Right atrium auricular region (tissue), 2 donors: ENCODE results near the gene RPS6KA1. TPM values are rescaled to one million over a fixed set of nuclear protein-coding genes. Genes with fewer than 3 reads are reported as not detected.
"Not testable (repeated sequence)": the region's sequence is repeated elsewhere in the genome, so short reads cannot be mapped to it uniquely, and the experiment has no call there.

Source experiments
- DNase-seq: peaks from one replicate; pipeline ENCODE4 v3.0.0-alpha.2; 2019; ENCODE audit warnings: low spot score
- H3K27ac ChIP-seq, 2 donors: fragments of 200-600 bp; sonication (generic); 1 replicate in 1 of 2; 2 replicates in 1 of 2; pipeline ENCODE4 v1.5.1; 2016 to 2019
- H3K27me3 ChIP-seq, 2 donors: fragments of 200-600 bp; sonication (generic); one replicate each; pipeline versions ENCODE4 v1.5.1 to v1.6.0; 2017 to 2019
- H3K36me3 ChIP-seq: fragments of 200-600 bp; sonication (generic); one replicate; pipeline ENCODE4 v1.5.1; 2016
- H3K4me1 ChIP-seq, 2 donors: fragments of 200-600 bp; sonication (generic); one replicate each; pipeline versions ENCODE4 v1.5.1 to v1.6.0; 2017 to 2019
- H3K4me3 ChIP-seq, 2 donors: fragments of 200-600 bp; sonication (generic); 1 replicate in 1 of 2; 2 replicates in 1 of 2; pipeline ENCODE4 v1.5.1; 2017 to 2019; ENCODE audit warnings: mild to moderate bottlenecking in 1 of 2, moderate library complexity in 1 of 2
- H3K9me3 ChIP-seq, 2 donors: fragments of 200-600 bp; sonication (generic); one replicate each; pipeline ENCODE4 v1.5.1; 2019
- CTCF ChIP-seq, 2 donors: fragments of 200-600 bp; sonication (generic); IDR thresholded peaks; one replicate each; pipeline ENCODE4 v1.5.1; 2019; ENCODE audit warnings: antibody characterized with exemption in 2 of 2
- total RNA-seq, 2 donors: library from RNA; depleted of rRNA; stranded (reverse); fragments of >200 nt; gene quantifications; one replicate each; pipeline ENCODE4 v1.1.0, GENCODE V29; 2016

RPS6KA1 gene
- total RNA-seq, 2 donors from 2014 or later = 1.8 to 6.9 TPM

- Histone ChIP-seq H3K4me1 (no peaks in the 10 kb centered on the region), H3K4me3 (no peak overlapping the region), H3K27ac (no peak overlapping the region), H3K36me3 (no peaks in the 10 kb centered on the region), H3K27me3 (no peaks in the 10 kb centered on the region), H3K9me3 (no peaks in the 10 kb centered on the region)
- TF ChIP-seq CTCF (IDR thresholded peaks at IDR 0.05) = no peak
- DNase-seq = no peak
Measured at GRCh38 chr1:26603856-26604255, 74.3 kb downstream of the RPS6KA1 start.

GRCh38 chr1:26607186-26607585 lies 77.6 kb downstream of the RPS6KA1 start:
- Histone ChIP-seq H3K27me3 (no peaks in the 10 kb centered on the region), H3K9me3 (no peaks in the 10 kb centered on the region), H3K36me3 (no peaks in the 10 kb centered on the region), H3K4me3 (no peak overlapping the region), H3K4me1 (no peaks in the 10 kb centered on the region), H3K27ac (no peak overlapping the region)
- no peak for TF ChIP-seq CTCF (IDR thresholded peaks at IDR 0.05)
- no peak for DNase-seq

GRCh38 chr1:26608895-26609294 lies 79.3 kb downstream of the RPS6KA1 start:
- no peak for TF ChIP-seq CTCF (IDR thresholded peaks at IDR 0.05)
- Histone ChIP-seq H3K9me3 (no peaks in the 10 kb centered on the region), H3K36me3 (no peaks in the 10 kb centered on the region), H3K27ac (no peak overlapping the region), H3K4me1 (no peaks in the 10 kb centered on the region), H3K4me3 (no peak overlapping the region), H3K27me3 (no peaks in the 10 kb centered on the region)
- no peak for DNase-seq

GRCh38 chr1:26610781-26611180 lies 81.2 kb downstream of the RPS6KA1 start:
- Histone ChIP-seq H3K4me3 (no peak overlapping the region), H3K27me3 (no peaks in the 10 kb centered on the region), H3K27ac (no peak overlapping the region), H3K36me3 (no peaks in the 10 kb centered on the region), H3K4me1 (no peaks in the 10 kb centered on the region), H3K9me3 (no peaks in the 10 kb centered on the region)
- TF ChIP-seq CTCF (IDR thresholded peaks at IDR 0.05) = no peak
- no peak for DNase-seq

GRCh38 chr1:26612627-26613026 lies 83.1 kb downstream of the RPS6KA1 start:
- not testable (repeated sequence) for H3K27ac ChIP-seq, H3K36me3 ChIP-seq, H3K4me3 ChIP-seq, H3K9me3 ChIP-seq, H3K4me1 ChIP-seq, DNase-seq, H3K27me3 ChIP-seq

- no peak overlapping the region for H3K27ac ChIP-seq
- H3K9me3 ChIP-seq = no peaks in the 10 kb centered on the region
- no peak overlapping the region for H3K4me3 ChIP-seq
- no peak for TF ChIP-seq CTCF (IDR thresholded peaks at IDR 0.05)
- no peak for DNase-seq
- H3K27me3 ChIP-seq = no peaks in the 10 kb centered on the region
- no peaks in the 10 kb centered on the region for H3K36me3 ChIP-seq
- peaks cover 0 to 22% of the 10 kb centered on the region in 2 donors for H3K4me1 ChIP-seq
Measured at GRCh38 chr1:26614655-26615411, 85.3 kb downstream of the RPS6KA1 start.
